Activated CD8-positive, alpha-beta T cell treated with anti-CD3 and anti-CD28 coated beads, Interleukin-2, amount 10 ng/mL, durations not matched to agents 7 days and 5 days (primary cell): ENCODE results near the gene CFAP410. TPM values are rescaled to one million over a fixed set of nuclear protein-coding genes. Genes with fewer than 3 reads are reported as not detected.

Source experiments
- ATAC-seq: fragments of 150-1000 bp; cut with Tn5 transposase; one replicate; pipeline ENCODE4 v1.10.0; 2021; ENCODE audit warnings: moderate library complexity
- CTCF ChIA-PET: fragments of 350-600 bp; sonication (Branson Sonifier 250); formaldehyde crosslinking; loops from one replicate; lab custom pipeline; 2021; ENCODE audit warnings: antibody characterized with exemption; lab: Charles Lee
- POLR2A ChIA-PET: fragments of 350-600 bp; sonication (Branson Sonifier 250); formaldehyde crosslinking; loops from one replicate; lab custom pipeline; 2021; ENCODE audit warnings: antibody characterized with exemption; lab: Charles Lee
- DNase-seq: peaks from one replicate; pipeline ENCODE4 v3.0.0-alpha.2; 2020
- H3K27ac Mint-ChIP-seq: one replicate; pipeline ENCODE4 v1.8.0; 2021; ENCODE audit warnings: mild to moderate bottlenecking, mixed read lengths
- H3K27me3 Mint-ChIP-seq: one replicate; pipeline ENCODE4 v1.8.0; 2021; ENCODE audit warnings: low read depth, mixed read lengths
- H3K36me3 Mint-ChIP-seq: one replicate; pipeline ENCODE4 v1.8.0; 2021; ENCODE audit warnings: low read depth, mixed read lengths
- H3K4me1 Mint-ChIP-seq: one replicate; pipeline ENCODE4 v1.8.0; 2021; ENCODE audit warnings: low read depth, mixed read lengths
- H3K4me3 Mint-ChIP-seq: one replicate; pipeline ENCODE4 v1.8.0; 2021; ENCODE audit warnings: mild to moderate bottlenecking, mixed read lengths
- H3K9me3 Mint-ChIP-seq: one replicate; pipeline ENCODE4 v1.8.0; 2022; ENCODE audit warnings: mixed read lengths; ENCODE audit not compliant: insufficient read depth
- total RNA-seq, 2 experiments: library from RNA; stranded (reverse); gene quantifications; one replicate each; pipeline ENCODE4 v1.2.3, GENCODE V29; 2021

The CFAP410 gene
- total RNA-seq, 2 experiments from 2014 or later, result 16.8 to 17.4 TPM

- ATAC-seq, result no peak
- no peaks in the 10 kb centered on the region for H3K9me3 Mint-ChIP-seq
- H3K4me1 Mint-ChIP-seq, result no peaks in the 10 kb centered on the region
- H3K36me3 Mint-ChIP-seq, result peaks cover 14% of the 10 kb centered on the region
- DNase-seq, result no peak
- H3K27me3 Mint-ChIP-seq, result no peaks in the 10 kb centered on the region
- H3K4me3 Mint-ChIP-seq, result no peak overlapping the region
- CTCF ChIA-PET, result no interaction called here
- POLR2A ChIA-PET, result interaction anchor here (0.7 kb wide), 1 partner anchor 14 kb away, joined by 4 read pairs; no protein-coding TSS in a partner anchor
- peak overlapping the region; percentile 30 for H3K27ac Mint-ChIP-seq
These were observed 20.5 kb downstream of the CFAP410 start for GRCh38 chr21:44318489-44319285.

GRCh38 chr21:44317871-44318270 is 21.3 kb downstream of the CFAP410 start:
- POLR2A ChIA-PET, result no interaction called here
- DNase-seq (no peak), ATAC-seq (no peak)
- Mint-ChIP-seq H3K4me3 (no peak overlapping the region), H3K27me3 (no peaks in the 10 kb centered on the region), H3K4me1 (no peaks in the 10 kb centered on the region), H3K9me3 (no peaks in the 10 kb centered on the region), H3K27ac (no peak overlapping the region), H3K36me3 (peaks cover 11% of the 10 kb centered on the region)
- CTCF ChIA-PET, result no interaction called here

- DNase-seq, result no peak
- H3K27me3 Mint-ChIP-seq, result no peaks in the 10 kb centered on the region
- H3K27ac Mint-ChIP-seq, result no peak overlapping the region
- H3K4me1 Mint-ChIP-seq, result no peaks in the 10 kb centered on the region
- ATAC-seq, result no peak
- no peak overlapping the region for H3K4me3 Mint-ChIP-seq
- ChIA-PET POLR2A (no interaction called here), CTCF (no interaction called here)
- no peaks in the 10 kb centered on the region for H3K9me3 Mint-ChIP-seq
- peaks cover 11% of the 10 kb centered on the region for H3K36me3 Mint-ChIP-seq
These were observed 21.9 kb downstream of the CFAP410 start for GRCh38 chr21:44317241-44317782.

GRCh38 chr21:44316277-44316900 is 22.8 kb downstream of the CFAP410 start:
- ATAC-seq (no peak), DNase-seq (no peak)
- no peaks in the 10 kb centered on the region for H3K4me1 Mint-ChIP-seq
- H3K36me3 Mint-ChIP-seq, result peaks cover 14% of the 10 kb centered on the region
- H3K4me3 Mint-ChIP-seq, result no peak overlapping the region
- no peaks in the 10 kb centered on the region for H3K9me3 Mint-ChIP-seq
- ChIA-PET CTCF (interaction anchor here (0.9 kb wide), 1 partner anchor 17 kb away, joined by 3 read pairs; no protein-coding TSS in a partner anchor), POLR2A (no interaction called here)
- no peak overlapping the region for H3K27ac Mint-ChIP-seq
- no peaks in the 10 kb centered on the region for H3K27me3 Mint-ChIP-seq

GRCh38 chr21:44315691-44316203 is 23.4 kb downstream of the CFAP410 start:
- DNase-seq, result no peak
- CTCF ChIA-PET, result interaction anchor here (0.9 kb wide), 1 partner anchor 17 kb away, joined by 3 read pairs; no protein-coding TSS in a partner anchor
- H3K9me3 Mint-ChIP-seq, result no peaks in the 10 kb centered on the region
- no peaks in the 10 kb centered on the region for H3K4me1 Mint-ChIP-seq
- POLR2A ChIA-PET, result no interaction called here
- no peaks in the 10 kb centered on the region for H3K27me3 Mint-ChIP-seq
- peak; percentile 16 for ATAC-seq
- H3K27ac Mint-ChIP-seq, result no peak overlapping the region
- no peak overlapping the region for H3K4me3 Mint-ChIP-seq
- peaks cover 20% of the 10 kb centered on the region for H3K36me3 Mint-ChIP-seq

- Mint-ChIP-seq H3K4me1 (no peaks in the 10 kb centered on the region), H3K4me3 (no peak overlapping the region), H3K27ac (no peak overlapping the region), H3K9me3 (no peaks in the 10 kb centered on the region), H3K36me3 (peaks cover 20% of the 10 kb centered on the region), H3K27me3 (no peaks in the 10 kb centered on the region)
- POLR2A ChIA-PET, result no interaction called here
- DNase-seq (no peak), ATAC-seq (no peak)
- CTCF ChIA-PET, result no interaction called here
These were observed 24.6 kb downstream of the CFAP410 start for GRCh38 chr21:44314561-44314960.

- no peak for DNase-seq
- Mint-ChIP-seq H3K4me1 (no peaks in the 10 kb centered on the region), H3K27ac (no peak overlapping the region), H3K27me3 (no peaks in the 10 kb centered on the region), H3K4me3 (no peak overlapping the region), H3K36me3 (peaks cover 16% of the 10 kb centered on the region), H3K9me3 (no peaks in the 10 kb centered on the region)
- ChIA-PET CTCF (no interaction called here), POLR2A (no interaction called here)
- no peak for ATAC-seq
These were observed 25.1 kb downstream of the CFAP410 start for GRCh38 chr21:44314128-44314527.

GRCh38 chr21:44313451-44313850 is 25.7 kb downstream of the CFAP410 start:
- H3K27ac Mint-ChIP-seq, result no peak overlapping the region
- POLR2A ChIA-PET, result no interaction called here
- no peak for ATAC-seq

GRCh38 chr21:44312716-44313115 is 26.5 kb downstream of the CFAP410 start:
- H3K9me3 Mint-ChIP-seq, result no peaks in the 10 kb centered on the region
- POLR2A ChIA-PET, result no interaction called here
- no peak overlapping the region for H3K27ac Mint-ChIP-seq
- H3K27me3 Mint-ChIP-seq, result no peaks in the 10 kb centered on the region
- H3K4me3 Mint-ChIP-seq, result no peak overlapping the region
- peaks cover 19% of the 10 kb centered on the region for H3K36me3 Mint-ChIP-seq
- DNase-seq (no peak), ATAC-seq (no peak)
- H3K4me1 Mint-ChIP-seq, result no peaks in the 10 kb centered on the region
- CTCF ChIA-PET, result no interaction called here

More at GRCh38 chr21:44313451-44313850, 25.7 kb downstream of the CFAP410 start:
- no peaks in the 10 kb centered on the region for H3K4me1 Mint-ChIP-seq
- no peak overlapping the region for H3K4me3 Mint-ChIP-seq
- DNase-seq, result no peak
- H3K36me3 Mint-ChIP-seq, result peaks cover 15% of the 10 kb centered on the region
- H3K9me3 Mint-ChIP-seq, result no peaks in the 10 kb centered on the region
- CTCF ChIA-PET, result no interaction called here
- H3K27me3 Mint-ChIP-seq, result no peaks in the 10 kb centered on the region

GRCh38 chr21:44312089-44312488 is 27.1 kb downstream of the CFAP410 start:
- Mint-ChIP-seq H3K27me3 (no peaks in the 10 kb centered on the region), H3K9me3 (no peaks in the 10 kb centered on the region), H3K4me3 (no peak overlapping the region), H3K27ac (no peak overlapping the region), H3K36me3 (peaks cover 23% of the 10 kb centered on the region), H3K4me1 (peaks cover 2% of the 10 kb centered on the region)
- ATAC-seq (no peak), DNase-seq (no peak)
- ChIA-PET POLR2A (no interaction called here), CTCF (no interaction called here)

- ChIA-PET CTCF (no interaction called here), POLR2A (no interaction called here)
- Mint-ChIP-seq H3K9me3 (no peaks in the 10 kb centered on the region), H3K27ac (no peak overlapping the region), H3K36me3 (peaks cover 19% of the 10 kb centered on the region), H3K27me3 (no peaks in the 10 kb centered on the region), H3K4me3 (no peak overlapping the region), H3K4me1 (peaks cover 2% of the 10 kb centered on the region)
- ATAC-seq (no peak), DNase-seq (no peak)
These were observed 28.3 kb downstream of the CFAP410 start for GRCh38 chr21:44310628-44311507.
